HG02973 (cell line): ENCODE data around the gene SRP68.
"Not testable (repeated sequence)": the region's sequence is repeated elsewhere in the genome, so short reads cannot be mapped to it uniquely, and the experiment has no call there.

Source experiments
- ATAC-seq: cut with Tn5 transposase; IDR thresholded peaks from one replicate; pipeline ENCODE4 v1.9.1; 2021; ENCODE audit warnings: moderate library complexity; ENCODE audit not compliant: unreplicated experiment

SRP68 gene

GRCh38 chr17:76076765-76077583, 4.7 kb upstream of the SRP68 start:
- ATAC-seq: no peak

GRCh38 chr17:76076146-76076764, 3.9 kb upstream of the SRP68 start:
- ATAC-seq: no peak

GRCh38 chr17:76075364-76076145, 3.2 kb upstream of the SRP68 start:
- no peak for ATAC-seq

GRCh38 chr17:76074390-76075363, 2.4 kb upstream of the SRP68 start, which contains the start of gene GALR2:
Gene GALR2 (plus strand): TSS chr17:76074781. CDS start chr17:76074884, 103 bp downstream.
- ATAC-seq: no peak

- ATAC-seq: no peak
Measured at GRCh38 chr17:76071531-76072147, 678 bp downstream of the SRP68 start.

GRCh38 chr17:76065775-76066174, 6.5 kb downstream of the SRP68 start:
- no peak for ATAC-seq

GRCh38 chr17:76063875-76064546, 8.3 kb downstream of the SRP68 start:
- ATAC-seq: no peak

- ATAC-seq: not testable (repeated sequence)
Measured at GRCh38 chr17:76058264-76058663, 14.1 kb downstream of the SRP68 start.

GRCh38 chr17:76056882-76057281, 15.4 kb downstream of the SRP68 start:
- ATAC-seq: no peak

GRCh38 chr17:76054112-76054476, 18.2 kb downstream of the SRP68 start:
- no peak for ATAC-seq

- no peak for ATAC-seq
Measured at GRCh38 chr17:76053246-76054111, 18.8 kb downstream of the SRP68 start.

- no peak for ATAC-seq
Measured at GRCh38 chr17:76051561-76051960, 20.8 kb downstream of the SRP68 start.

GRCh38 chr17:76050538-76051467, 21.5 kb downstream of the SRP68 start:
- ATAC-seq: no peak

- no peak for ATAC-seq
Measured at GRCh38 chr17:76049836-76050537, 22.3 kb downstream of the SRP68 start.

- no peak for ATAC-seq
Measured at GRCh38 chr17:76049239-76049638, 23.1 kb downstream of the SRP68 start.

GRCh38 chr17:76048711-76049110, 23.6 kb downstream of the SRP68 start:
- ATAC-seq: no peak
